Stimulated activated CD4-positive, alpha-beta T cell treated with anti-CD3 and anti-CD28 coated beads, Interleukin-4, amount 100 ng/mL, for 1 hour (primary cell): ENCODE data around the gene CMTM4.
"Not testable (repeated sequence)": the region's sequence is repeated elsewhere in the genome, so short reads cannot be mapped to it uniquely, and the experiment has no call there.

Experiments used
- DNase-seq: peaks from one replicate; pipeline ENCODE4 v3.0.0-alpha.2; 2020

Gene CMTM4

GRCh38 chr16:66639091-66639885 is 57.3 kb downstream of the CMTM4 start:
- DNase-seq, result no peak

- no peak for DNase-seq
Observed at GRCh38 chr16:66637806-66638205, 58.7 kb downstream of the CMTM4 start.

GRCh38 chr16:66636199-66636598 is 60.3 kb downstream of the CMTM4 start:
- no peak for DNase-seq

GRCh38 chr16:66635406-66635805 is 61.1 kb downstream of the CMTM4 start:
- no peak for DNase-seq

GRCh38 chr16:66634527-66635196 is 61.9 kb downstream of the CMTM4 start:
- DNase-seq, result no peak

- not testable (repeated sequence) for DNase-seq
Observed at GRCh38 chr16:66631558-66631957, 65.0 kb downstream of the CMTM4 start.

- DNase-seq, result not testable (repeated sequence)
Observed at GRCh38 chr16:66630561-66631260, 65.8 kb downstream of the CMTM4 start.

GRCh38 chr16:66629856-66630255 is 66.7 kb downstream of the CMTM4 start:
- no peak for DNase-seq

- not testable (repeated sequence) for DNase-seq
Observed at GRCh38 chr16:66627611-66628378, 68.7 kb downstream of the CMTM4 start.

GRCh38 chr16:66623755-66624154 is 72.8 kb downstream of the CMTM4 start:
- DNase-seq, result no peak

- no peak for DNase-seq
Observed at GRCh38 chr16:66622863-66623262, 73.7 kb downstream of the CMTM4 start.

GRCh38 chr16:66621973-66622372 is 74.6 kb downstream of the CMTM4 start:
- DNase-seq, result no peak

GRCh38 chr16:66620429-66620795 is 76.1 kb downstream of the CMTM4 start:
- DNase-seq, result no peak

GRCh38 chr16:66619534-66620428 is 76.8 kb downstream of the CMTM4 start:
- no peak for DNase-seq

- no peak for DNase-seq
Observed at GRCh38 chr16:66618588-66619375, 77.8 kb downstream of the CMTM4 start.

- no peak for DNase-seq
Observed at GRCh38 chr16:66617728-66618127, 78.8 kb downstream of the CMTM4 start.

GRCh38 chr16:66617010-66617434 is 79.5 kb downstream of the CMTM4 start:
- no peak for DNase-seq

- no peak for DNase-seq
Observed at GRCh38 chr16:66616592-66616991, 80.0 kb downstream of the CMTM4 start.

GRCh38 chr16:66616169-66616568 is 80.4 kb downstream of the CMTM4 start:
- DNase-seq, result no peak

- DNase-seq, result no peak
Observed at GRCh38 chr16:66614161-66614802, 82.3 kb downstream of the CMTM4 start.

- no peak for DNase-seq
Observed at GRCh38 chr16:66612422-66612821, 84.1 kb downstream of the CMTM4 start.
